Neural progenitor cell (in vitro differentiated cells): ENCODE measurements around the gene MRPL23.

Experiments used
- CTCF ChIP-seq: fragments of 200-600 bp; sonication (generic); IDR thresholded peaks from 2 replicates; pipeline ENCODE4 v1.5.1; 2017; ENCODE audit warnings: antibody characterized with exemption, mild to moderate bottlenecking
- EZH2 ChIP-seq: fragments of 200-600 bp; sonication (generic); IDR thresholded peaks from 2 replicates; pipeline ENCODE4 v1.6.1; 2017; ENCODE audit warnings: antibody characterized with exemption, mild to moderate bottlenecking, moderate library complexity

- TF ChIP-seq CTCF, result no peak
- no peak for TF ChIP-seq EZH2
Measured at GRCh38 chr11:1998290-1998689, 51.2 kb downstream of the MRPL23 start.
